OCI-LY1 (cell line): ENCODE measurements around the gene TRIM66.

ENCODE experiments used
- H2AFZ ChIP-seq: fragments of 200-600 bp; sonication (generic), shearing (Covaris generic); 2 replicates; pipeline ENCODE4 v1.6.0; 2014; ENCODE audit warnings: antibody characterized with exemption, mild to moderate bottlenecking, low read length
- H3F3A ChIP-seq: fragments of 200-600 bp; sonication (generic), shearing (Covaris generic); 2 replicates; pipeline ENCODE4 v1.6.0; 2014; ENCODE audit warnings: mild to moderate bottlenecking, antibody characterized with exemption, low read length, moderate library complexity; ENCODE audit not compliant: insufficient read depth
- H3K27ac ChIP-seq: fragments of 200-600 bp; sonication (generic); 2 replicates; pipeline ENCODE4 v1.5.1; 2014; ENCODE audit warnings: low read length, mixed run types, mild to moderate bottlenecking, low read depth; ENCODE audit not compliant: poor library complexity, severe bottlenecking
- H3K27me3 ChIP-seq: fragments of 200-600 bp; sonication (generic); 2 replicates; pipeline ENCODE4 v1.6.0; 2014; ENCODE audit warnings: antibody characterized with exemption, mild to moderate bottlenecking, low read length, moderate library complexity; ENCODE audit not compliant: insufficient read depth
- H3K36me3 ChIP-seq: fragments of 200-600 bp; sonication (generic); 2 replicates; pipeline ENCODE4 v1.6.1; 2014; ENCODE audit warnings: mild to moderate bottlenecking, antibody characterized with exemption, low read length, moderate library complexity, mixed read lengths; ENCODE audit not compliant: insufficient read depth
- H3K4me1 ChIP-seq: fragments of 200-600 bp; sonication (generic); 2 replicates; pipeline ENCODE4 v1.5.1; 2014; ENCODE audit warnings: mild to moderate bottlenecking, low read length, moderate library complexity; ENCODE audit not compliant: insufficient read depth, severe bottlenecking
- H3K4me2 ChIP-seq: fragments of 200-600 bp; sonication (generic), shearing (Covaris generic); 2 replicates; pipeline ENCODE4 v1.6.1; 2014; ENCODE audit warnings: low read length
- H3K4me3 ChIP-seq: fragments of 200-600 bp; sonication (generic); 2 replicates; pipeline ENCODE4 v1.5.1; 2014; ENCODE audit warnings: low read length, low read depth, mild to moderate bottlenecking, mixed read lengths; ENCODE audit not compliant: poor library complexity, severe bottlenecking
- H3K79me2 ChIP-seq: fragments of 200-600 bp; shearing (Covaris generic); 2 replicates; pipeline ENCODE4 v1.6.1; 2016; ENCODE audit warnings: mixed run types, low read length, mixed read lengths; ENCODE audit not compliant: insufficient read depth
- H3K9ac ChIP-seq: fragments of 200-600 bp; sonication (generic), shearing (Covaris generic); 2 replicates; pipeline ENCODE4 v1.6.1; 2014; ENCODE audit warnings: mild to moderate bottlenecking, low read length, mixed read lengths
- H3K9me2 ChIP-seq: fragments of 200-600 bp; sonication (generic), shearing (Covaris generic); 2 replicates; pipeline ENCODE4 v1.6.1; 2014; ENCODE audit warnings: low read depth, mild to moderate bottlenecking, low read length, mixed read lengths
- H3K9me3 ChIP-seq: fragments of 200-600 bp; shearing (Covaris generic); 2 replicates; pipeline ENCODE4 v1.6.1; 2014; ENCODE audit warnings: low read length, mixed read lengths
- H4K20me1 ChIP-seq: fragments of 200-600 bp; sonication (generic), shearing (Covaris generic); 2 replicates; pipeline ENCODE4 v1.6.0; 2016; ENCODE audit warnings: mild to moderate bottlenecking, low read length; ENCODE audit not compliant: insufficient read depth
- CTCF ChIP-seq: fragments of 200-600 bp; sonication (generic), shearing (Covaris generic); IDR thresholded peaks from 2 replicates; pipeline ENCODE4 v1.5.1; 2017; ENCODE audit warnings: mild to moderate bottlenecking, antibody characterized with exemption, low read length, moderate library complexity, mixed read lengths
- EZH2 ChIP-seq: fragments of 200-600 bp; sonication (generic), shearing (Covaris generic); IDR thresholded peaks from 2 replicates; pipeline ENCODE4 v1.8.0; 2017; ENCODE audit warnings: borderline replicate concordance, mixed run types, mild to moderate bottlenecking, antibody characterized with exemption, low read length, moderate library complexity, mixed read lengths

Gene TRIM66

GRCh38 chr11:8636127-8636526, 46.3 kb downstream of the TRIM66 start:
- no peaks in the 10 kb centered on the region for H3K4me1 ChIP-seq
- H3K9ac ChIP-seq = no peak overlapping the region
- H3K4me2 ChIP-seq = no peak overlapping the region
- no peak overlapping the region for H3K4me3 ChIP-seq
- TF ChIP-seq EZH2 (no peak), CTCF (no peak)
- H3K9me2 ChIP-seq = no peaks in the 10 kb centered on the region
- no peaks in the 10 kb centered on the region for H3K27me3 ChIP-seq
- no peak overlapping the region for H3K27ac ChIP-seq
- no peaks in the 10 kb centered on the region for H3F3A ChIP-seq
- H3K9me3 ChIP-seq = no peaks in the 10 kb centered on the region
- no peak overlapping the region for H2AFZ ChIP-seq
- H3K36me3 ChIP-seq = peaks cover 44% of the 10 kb centered on the region
- no peaks in the 10 kb centered on the region for H4K20me1 ChIP-seq
- H3K79me2 ChIP-seq = no peaks in the 10 kb centered on the region

- Histone ChIP-seq H3K4me3 (no peak overlapping the region), H3F3A (no peaks in the 10 kb centered on the region), H3K27ac (no peak overlapping the region), H4K20me1 (no peaks in the 10 kb centered on the region), H3K9ac (no peak overlapping the region), H3K4me2 (no peak overlapping the region), H3K9me2 (no peaks in the 10 kb centered on the region), H3K9me3 (no peaks in the 10 kb centered on the region), H2AFZ (no peak overlapping the region), H3K36me3 (peaks cover 38% of the 10 kb centered on the region), H3K79me2 (no peaks in the 10 kb centered on the region), H3K4me1 (no peaks in the 10 kb centered on the region), H3K27me3 (no peaks in the 10 kb centered on the region)
- no peak for TF ChIP-seq CTCF
- TF ChIP-seq EZH2 = no peak
Measured at GRCh38 chr11:8634498-8634897, 48.0 kb downstream of the TRIM66 start.

- no peak for TF ChIP-seq CTCF
- no peak for TF ChIP-seq EZH2
Measured at GRCh38 chr11:8631395-8632118, 50.9 kb downstream of the TRIM66 start.

More at GRCh38 chr11:8631395-8632118, 50.9 kb downstream of the TRIM66 start:
- H3K9me2 ChIP-seq = no peaks in the 10 kb centered on the region
- no peak overlapping the region for H3K9ac ChIP-seq
- H3K4me2 ChIP-seq = no peak overlapping the region
- no peaks in the 10 kb centered on the region for H3K4me1 ChIP-seq
- H2AFZ ChIP-seq = no peak overlapping the region
- no peaks in the 10 kb centered on the region for H3K79me2 ChIP-seq
- H3K27ac ChIP-seq = no peak overlapping the region
- no peaks in the 10 kb centered on the region for H3K9me3 ChIP-seq
- H3K36me3 ChIP-seq = peaks cover 20% of the 10 kb centered on the region
- H3K27me3 ChIP-seq = no peaks in the 10 kb centered on the region
- H3F3A ChIP-seq = no peaks in the 10 kb centered on the region
- H3K4me3 ChIP-seq = no peak overlapping the region
- no peaks in the 10 kb centered on the region for H4K20me1 ChIP-seq
